Testis (tissue), 2 donors: Measurements from ENCODE around the gene RPL22.

Experiments
- POLR2A ChIP-seq: fragments of 450-650 bp; IDR thresholded peaks from one replicate; pipeline ENCODE4 v1.6.1; 2017; ENCODE audit warnings: antibody characterized with exemption, mild to moderate bottlenecking, moderate library complexity
- TF ChIP-seq, protein P1 (sequence below), 3 experiments: fragments of 450-650 bp in 2 of 3; fragments of 200-600 bp in 1 of 3; sonication (generic) in 1 of 3; IDR thresholded peaks; one replicate each; pipeline ENCODE4 v1.5.1; 2016 to 2019; ENCODE audit warnings: antibody characterized with exemption in 3 of 3, mild to moderate bottlenecking in 2 of 3, moderate library complexity in 1 of 3

DNA sequence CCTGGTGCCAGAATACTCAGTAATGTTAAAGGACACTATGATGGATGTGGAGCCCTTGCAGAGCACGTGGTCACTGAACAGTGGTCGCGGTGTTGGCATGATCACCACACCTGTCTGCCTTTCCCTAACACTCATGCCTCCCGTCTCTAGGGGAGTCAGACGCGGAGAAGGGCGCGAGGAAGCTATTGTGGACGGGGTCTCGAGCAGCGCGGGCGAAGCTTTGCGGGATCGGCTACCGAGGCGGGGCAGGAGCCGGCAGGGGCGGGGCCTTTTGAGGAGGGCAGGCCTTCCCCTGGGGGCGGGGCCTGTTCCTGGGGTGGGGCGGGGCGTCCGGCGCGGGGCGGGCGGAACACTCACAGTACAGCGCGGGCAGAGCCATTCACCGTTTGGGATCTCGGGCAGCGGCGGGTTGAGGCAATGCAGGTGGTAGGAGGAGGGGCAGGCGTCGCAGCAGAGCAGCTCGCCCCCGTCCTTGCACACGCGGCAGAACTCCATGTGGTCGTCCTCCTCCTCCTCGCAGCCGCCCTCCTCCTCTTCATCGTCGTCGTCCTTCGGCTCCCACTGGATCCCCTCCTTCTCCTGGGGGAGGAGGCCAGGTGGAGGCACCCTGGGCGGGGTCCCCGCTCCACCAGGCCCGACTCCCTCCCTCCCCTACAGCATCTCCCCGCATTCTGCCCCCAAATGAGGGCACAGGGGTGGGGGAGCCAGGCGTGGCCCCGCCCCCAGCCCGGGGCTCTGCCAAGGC, 50.7 kb downstream of the RPL22 start:
- TF ChIP-seq, protein P1, sequence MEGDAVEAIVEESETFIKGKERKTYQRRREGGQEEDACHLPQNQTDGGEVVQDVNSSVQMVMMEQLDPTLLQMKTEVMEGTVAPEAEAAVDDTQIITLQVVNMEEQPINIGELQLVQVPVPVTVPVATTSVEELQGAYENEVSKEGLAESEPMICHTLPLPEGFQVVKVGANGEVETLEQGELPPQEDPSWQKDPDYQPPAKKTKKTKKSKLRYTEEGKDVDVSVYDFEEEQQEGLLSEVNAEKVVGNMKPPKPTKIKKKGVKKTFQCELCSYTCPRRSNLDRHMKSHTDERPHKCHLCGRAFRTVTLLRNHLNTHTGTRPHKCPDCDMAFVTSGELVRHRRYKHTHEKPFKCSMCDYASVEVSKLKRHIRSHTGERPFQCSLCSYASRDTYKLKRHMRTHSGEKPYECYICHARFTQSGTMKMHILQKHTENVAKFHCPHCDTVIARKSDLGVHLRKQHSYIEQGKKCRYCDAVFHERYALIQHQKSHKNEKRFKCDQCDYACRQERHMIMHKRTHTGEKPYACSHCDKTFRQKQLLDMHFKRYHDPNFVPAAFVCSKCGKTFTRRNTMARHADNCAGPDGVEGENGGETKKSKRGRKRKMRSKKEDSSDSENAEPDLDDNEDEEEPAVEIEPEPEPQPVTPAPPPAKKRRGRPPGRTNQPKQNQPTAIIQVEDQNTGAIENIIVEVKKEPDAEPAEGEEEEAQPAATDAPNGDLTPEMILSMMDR (IDR thresholded peaks at IDR 0.05), result no peak
- no peak for TF ChIP-seq POLR2A
